GM10266 (cell line): Measurements from ENCODE around the gene CDK19.

ENCODE experiments used
- DNase-seq: peaks from one replicate; pipeline ENCODE4 v3.0.0; 2012; ENCODE audit errors: extremely low spot score
- TF ChIP-seq, protein P1 (sequence below): IDR thresholded peaks from 2 replicates; pipeline ENCODE4 v1.5.1; 2012; ENCODE audit warnings: mild to moderate bottlenecking, low read depth; ENCODE audit not compliant: control insufficient read depth, insufficient read depth; ENCODE audit errors: missing control alignments

The CDK19 gene

DNA sequence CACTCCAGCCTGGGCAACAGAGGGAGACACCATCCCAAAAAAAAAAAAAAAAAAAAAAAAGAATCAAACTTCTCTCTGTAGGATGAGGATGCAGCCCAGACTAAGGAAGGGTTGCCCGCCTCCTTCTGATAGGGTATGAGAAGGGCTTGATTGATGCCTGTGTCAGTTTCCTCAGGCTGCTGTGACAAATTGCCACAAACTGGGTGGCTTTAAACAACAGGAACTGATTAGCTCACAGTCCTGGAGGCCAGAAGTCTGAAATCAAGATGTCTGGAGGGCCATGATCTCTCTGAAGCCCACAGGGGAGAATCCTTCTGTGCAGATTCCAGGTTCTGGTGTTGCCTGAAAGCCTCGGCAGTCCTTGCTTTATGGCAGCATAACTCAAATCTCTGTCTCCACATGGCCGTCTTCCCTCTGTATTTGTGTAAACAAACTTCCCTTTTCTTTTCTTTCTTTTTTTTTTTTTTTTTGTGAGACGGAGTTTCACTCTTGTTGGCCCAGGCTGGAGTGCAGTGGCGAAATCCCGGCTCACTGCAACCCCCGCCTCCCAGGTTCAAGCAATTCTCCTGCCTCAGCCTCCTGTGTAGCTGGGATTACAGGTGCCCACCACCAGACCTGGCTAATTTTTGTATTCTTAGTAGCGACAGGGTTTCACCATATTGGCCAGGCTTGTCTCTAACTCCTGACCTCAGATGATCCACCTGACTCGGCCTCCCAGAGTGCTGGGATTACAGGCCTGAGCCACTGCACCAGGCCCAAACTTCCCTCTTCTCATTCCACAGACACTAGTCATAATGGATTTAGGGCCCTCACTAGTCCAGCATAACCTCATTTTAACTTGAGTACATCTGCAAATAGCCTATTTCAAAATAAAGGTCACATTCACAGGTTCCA is 11.2 kb upstream of the CDK19 start:
- TF ChIP-seq, protein P1, sequence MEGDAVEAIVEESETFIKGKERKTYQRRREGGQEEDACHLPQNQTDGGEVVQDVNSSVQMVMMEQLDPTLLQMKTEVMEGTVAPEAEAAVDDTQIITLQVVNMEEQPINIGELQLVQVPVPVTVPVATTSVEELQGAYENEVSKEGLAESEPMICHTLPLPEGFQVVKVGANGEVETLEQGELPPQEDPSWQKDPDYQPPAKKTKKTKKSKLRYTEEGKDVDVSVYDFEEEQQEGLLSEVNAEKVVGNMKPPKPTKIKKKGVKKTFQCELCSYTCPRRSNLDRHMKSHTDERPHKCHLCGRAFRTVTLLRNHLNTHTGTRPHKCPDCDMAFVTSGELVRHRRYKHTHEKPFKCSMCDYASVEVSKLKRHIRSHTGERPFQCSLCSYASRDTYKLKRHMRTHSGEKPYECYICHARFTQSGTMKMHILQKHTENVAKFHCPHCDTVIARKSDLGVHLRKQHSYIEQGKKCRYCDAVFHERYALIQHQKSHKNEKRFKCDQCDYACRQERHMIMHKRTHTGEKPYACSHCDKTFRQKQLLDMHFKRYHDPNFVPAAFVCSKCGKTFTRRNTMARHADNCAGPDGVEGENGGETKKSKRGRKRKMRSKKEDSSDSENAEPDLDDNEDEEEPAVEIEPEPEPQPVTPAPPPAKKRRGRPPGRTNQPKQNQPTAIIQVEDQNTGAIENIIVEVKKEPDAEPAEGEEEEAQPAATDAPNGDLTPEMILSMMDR, result no peak
- no peak for DNase-seq

- no peak for DNase-seq
- TF ChIP-seq, protein P1, result no peak
These were observed 7.9 kb upstream of the CDK19 start for GRCh38 chr6:110823146-110823545.

- TF ChIP-seq, protein P1, result no peak
- no peak for DNase-seq
These were observed 7.0 kb upstream of the CDK19 start for GRCh38 chr6:110822249-110822648.

- no peak for DNase-seq
These were observed 1.4 kb upstream of the CDK19 start for GRCh38 chr6:110816677-110817076.

GRCh38 chr6:110815015-110815410 is 256 bp downstream of the CDK19 start:
- DNase-seq, result no peak
- TF ChIP-seq, protein P1, result no peak

More at GRCh38 chr6:110816677-110817076, 1.4 kb upstream of the CDK19 start:
- TF ChIP-seq, protein P1, result no peak

- TF ChIP-seq, protein P1, result no peak
- DNase-seq, result peak; percentile 77
These were observed 911 bp downstream of the CDK19 start for GRCh38 chr6:110814102-110815014.
